Measurements from ENCODE around the gene SCN2B.

DNA sequence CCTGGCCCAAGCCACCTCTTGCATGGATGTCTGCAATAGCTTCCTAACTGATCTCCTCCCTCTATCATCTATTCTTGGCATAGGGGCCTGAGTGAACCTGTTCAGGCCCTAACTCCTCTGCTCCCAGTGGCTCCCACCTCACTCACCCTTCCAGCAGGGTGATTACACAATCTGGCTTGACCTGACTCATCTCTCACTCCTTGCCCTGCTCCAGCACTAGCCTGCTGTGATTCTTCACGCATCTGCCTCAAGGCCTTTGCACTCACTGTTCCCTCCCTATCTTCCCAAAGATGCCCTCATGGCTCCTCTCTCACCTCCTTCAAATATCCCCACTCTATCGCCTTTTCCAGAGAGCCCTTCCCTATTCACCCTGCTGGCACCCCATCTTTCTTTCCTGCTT is 34.4 kb downstream of the SCN2B start:
- TF ChIP-seq POLR2AphosphoS5 (IDR thresholded peaks at IDR 0.05) = no peak
- TF ChIP-seq EZH2 (IDR thresholded peaks at IDR 0.05; ENCODE audit: borderline replicate concordance, insufficient read depth, low read length, poor library complexity, severe bottlenecking) = no peak
- no peak for TF ChIP-seq MXI1 (conservative IDR thresholded peaks at IDR 0.05; ENCODE audit: poor library complexity, severe bottlenecking)
- no peak for TF ChIP-seq SMC3 (conservative IDR thresholded peaks at IDR 0.05; ENCODE audit: poor library complexity)
- TF ChIP-seq, protein P1, sequence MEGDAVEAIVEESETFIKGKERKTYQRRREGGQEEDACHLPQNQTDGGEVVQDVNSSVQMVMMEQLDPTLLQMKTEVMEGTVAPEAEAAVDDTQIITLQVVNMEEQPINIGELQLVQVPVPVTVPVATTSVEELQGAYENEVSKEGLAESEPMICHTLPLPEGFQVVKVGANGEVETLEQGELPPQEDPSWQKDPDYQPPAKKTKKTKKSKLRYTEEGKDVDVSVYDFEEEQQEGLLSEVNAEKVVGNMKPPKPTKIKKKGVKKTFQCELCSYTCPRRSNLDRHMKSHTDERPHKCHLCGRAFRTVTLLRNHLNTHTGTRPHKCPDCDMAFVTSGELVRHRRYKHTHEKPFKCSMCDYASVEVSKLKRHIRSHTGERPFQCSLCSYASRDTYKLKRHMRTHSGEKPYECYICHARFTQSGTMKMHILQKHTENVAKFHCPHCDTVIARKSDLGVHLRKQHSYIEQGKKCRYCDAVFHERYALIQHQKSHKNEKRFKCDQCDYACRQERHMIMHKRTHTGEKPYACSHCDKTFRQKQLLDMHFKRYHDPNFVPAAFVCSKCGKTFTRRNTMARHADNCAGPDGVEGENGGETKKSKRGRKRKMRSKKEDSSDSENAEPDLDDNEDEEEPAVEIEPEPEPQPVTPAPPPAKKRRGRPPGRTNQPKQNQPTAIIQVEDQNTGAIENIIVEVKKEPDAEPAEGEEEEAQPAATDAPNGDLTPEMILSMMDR (IDR thresholded peaks at IDR 0.05; ENCODE audit: poor library complexity, severe bottlenecking) = no peak
- TF ChIP-seq RAD21 (conservative IDR thresholded peaks at IDR 0.05) = no peak
- no peak for TF ChIP-seq REST (IDR thresholded peaks at IDR 0.05; ENCODE audit: borderline replicate concordance)

All from neural cell (in vitro differentiated cells).